ENCODE results near the gene ZNF263. TPM values are rescaled to one million over a fixed set of nuclear protein-coding genes. Genes with fewer than 3 reads are reported as not detected.
"Not testable (repeated sequence)": the region's sequence is repeated elsewhere in the genome, so short reads cannot be mapped to it uniquely, and the experiment has no call there.

The ZNF263 gene
- total RNA-seq, 1 donor from 2014 or later, result 43.5 TPM

- DNase-seq (ENCODE audit: low read depth in 2 of 2), result peak; percentile 51 to 74
These were observed 16.3 kb upstream of the ZNF263 start for GRCh38 chr16:3266873-3267537.

GRCh38 chr16:3268294-3268693 is 15.0 kb upstream of the ZNF263 start:
- no peak for DNase-seq (ENCODE audit: low read depth in 2 of 2)

- DNase-seq (ENCODE audit: low read depth in 2 of 2), result not testable (repeated sequence)
These were observed 12.6 kb upstream of the ZNF263 start for GRCh38 chr16:3270718-3271117.

- DNase-seq (ENCODE audit: low read depth in 2 of 2), result not testable (repeated sequence)
These were observed 12.0 kb upstream of the ZNF263 start for GRCh38 chr16:3271281-3271680.

GRCh38 chr16:3274490-3274889 is 8.8 kb upstream of the ZNF263 start:
- DNase-seq (ENCODE audit: low read depth in 2 of 2), result no peak

GRCh38 chr16:3274947-3275346 is 8.3 kb upstream of the ZNF263 start:
- no peak for DNase-seq (ENCODE audit: low read depth in 2 of 2)

- DNase-seq (ENCODE audit: low read depth in 2 of 2), result no peak
These were observed 6.6 kb upstream of the ZNF263 start for GRCh38 chr16:3276679-3277078.

- DNase-seq (ENCODE audit: low read depth in 2 of 2), result no peak
These were observed 2.0 kb upstream of the ZNF263 start for GRCh38 chr16:3281222-3281820.

- DNase-seq (ENCODE audit: low read depth in 2 of 2), result peak; percentile 81 to 84
These were observed 1.1 kb upstream of the ZNF263 start for GRCh38 chr16:3282103-3282729.

- DNase-seq (ENCODE audit: low read depth in 2 of 2), result peak; percentile 5 to 34
These were observed 504 bp downstream of the ZNF263 start for GRCh38 chr16:3283543-3284447.

- DNase-seq (ENCODE audit: low read depth in 2 of 2), result no peak
These were observed 1.8 kb downstream of the ZNF263 start for GRCh38 chr16:3285131-3285530.

GRCh38 chr16:3289998-3290673 is 6.8 kb downstream of the ZNF263 start:
- DNase-seq (ENCODE audit: low read depth in 2 of 2), result no peak

GRCh38 chr16:3292604-3293003 is 9.3 kb downstream of the ZNF263 start:
- no peak for DNase-seq (ENCODE audit: low read depth in 2 of 2)

GRCh38 chr16:3295209-3295608 is 11.9 kb downstream of the ZNF263 start:
- no peak for DNase-seq (ENCODE audit: low read depth in 2 of 2)

GRCh38 chr16:3295783-3296182 is 12.5 kb downstream of the ZNF263 start:
- no peak for DNase-seq (ENCODE audit: low read depth in 2 of 2)

- no peak for DNase-seq (ENCODE audit: low read depth in 2 of 2)
These were observed 21.1 kb downstream of the ZNF263 start for GRCh38 chr16:3304370-3304769.

GRCh38 chr16:3305109-3306068 is 22.1 kb downstream of the ZNF263 start, which contains the start of the genes TIGD7 and ZNF75A:
TSS of gene TIGD7 (minus strand) at chr16:3305430. CDS start at chr16:3300614, 4,816 bp downstream.
TSS of gene ZNF75A (plus strand) at chr16:3305497. CDS start at chr16:3308429, 2,932 bp downstream.
- DNase-seq (ENCODE audit: low read depth in 2 of 2), result peak; percentile 93

GRCh38 chr16:3306078-3306477 is 22.8 kb downstream of the ZNF263 start:
- DNase-seq (ENCODE audit: low read depth in 2 of 2), result no peak

GRCh38 chr16:3311496-3311895 is 28.2 kb downstream of the ZNF263 start:
- no peak for DNase-seq (ENCODE audit: low read depth in 2 of 2)
